Esophagus muscularis mucosa (tissue), 4 donors: ENCODE measurements around the gene FBXW8. TPM values are rescaled to one million over a fixed set of nuclear protein-coding genes. Genes with fewer than 3 reads are reported as not detected.

Source experiments
- DNase-seq: peaks from one replicate; pipeline ENCODE4 v3.0.0-alpha.2; 2017; ENCODE audit errors: extremely low spot score
- H3K27ac ChIP-seq, 4 donors: fragments of 200-600 bp; sonication (generic); replicated peaks in 1 of 4; 1 replicate in 3 of 4; 2 replicates in 1 of 4; pipeline ENCODE4 v1.5.1; 2016 to 2019; ENCODE audit warnings: mild to moderate bottlenecking in 1 of 4
- H3K27me3 ChIP-seq, 4 donors: fragments of 200-600 bp; sonication (generic); one replicate each; pipeline versions ENCODE4 v1.5.1 to v1.6.0; 2016 to 2019
- H3K36me3 ChIP-seq, 4 donors: fragments of 200-600 bp; sonication (generic); one replicate each; pipeline ENCODE4 v1.5.1; 2016 to 2019
- H3K4me1 ChIP-seq, 4 donors: fragments of 200-600 bp; sonication (generic); one replicate each; pipeline ENCODE4 v1.5.1; 2016 to 2019
- H3K4me3 ChIP-seq, 4 donors: fragments of 200-600 bp; sonication (generic); 1 replicate in 2 of 4; 2 replicates in 2 of 4; pipeline ENCODE4 v1.5.1; 2016 to 2019; ENCODE audit warnings: mild to moderate bottlenecking in 4 of 4, moderate library complexity in 1 of 4
- H3K9me3 ChIP-seq, 4 donors: fragments of 200-600 bp; sonication (generic); 1 replicate in 3 of 4; 2 replicates in 1 of 4; pipeline ENCODE4 v1.5.1; 2016 to 2019
- EP300 ChIP-seq: sonication (generic); formaldehyde crosslinking; IDR thresholded peaks from one replicate; pipeline ENCODE4 v1.6.1; 2017; ENCODE audit warnings: antibody characterized with exemption
- POLR2A ChIP-seq: fragments of 450-650 bp; IDR thresholded peaks from one replicate; pipeline ENCODE4 v1.6.1; 2017; ENCODE audit warnings: antibody characterized with exemption, moderate library complexity, mild to moderate bottlenecking, low read depth
- POLR2AphosphoS5 ChIP-seq, 2 donors: sonication (generic); formaldehyde crosslinking; IDR thresholded peaks; one replicate each; pipeline ENCODE4 v1.6.1; 2017; ENCODE audit warnings: antibody characterized with exemption in 2 of 2
- WGBS: methylation state at CpG from one replicate; pipeline ENCODE4 v1.1.5; 2018; 5-methylcytosine and 5-hydroxymethylcytosine counted together
- intact Hi-C: fragments of 100-400 bp; cut with DNase I; formaldehyde crosslinking; loops from one replicate; pipeline ENCODE4 v1.15.1; 2023
- total RNA-seq, 4 donors: library from RNA; depleted of rRNA; stranded (reverse); fragments of >200 nt; gene quantifications; one replicate each; pipeline versions ENCODE4 v1.1.0 to v1.2.1, GENCODE V29; 2016
- TF ChIP-seq, protein P1 (sequence below), 3 experiments: fragments of 200-600 bp in 2 of 3; fragments of 450-650 bp in 1 of 3; sonication (generic) in 2 of 3; IDR thresholded peaks; one replicate each; pipeline ENCODE4 v1.5.1; 2017 to 2019; ENCODE audit warnings: antibody characterized with exemption in 3 of 3, mild to moderate bottlenecking in 2 of 3, moderate library complexity in 1 of 3

FBXW8 gene
- total RNA-seq, 4 donors from 2014 or later = 11.9 to 13.9 (median 13.3) TPM

DNA sequence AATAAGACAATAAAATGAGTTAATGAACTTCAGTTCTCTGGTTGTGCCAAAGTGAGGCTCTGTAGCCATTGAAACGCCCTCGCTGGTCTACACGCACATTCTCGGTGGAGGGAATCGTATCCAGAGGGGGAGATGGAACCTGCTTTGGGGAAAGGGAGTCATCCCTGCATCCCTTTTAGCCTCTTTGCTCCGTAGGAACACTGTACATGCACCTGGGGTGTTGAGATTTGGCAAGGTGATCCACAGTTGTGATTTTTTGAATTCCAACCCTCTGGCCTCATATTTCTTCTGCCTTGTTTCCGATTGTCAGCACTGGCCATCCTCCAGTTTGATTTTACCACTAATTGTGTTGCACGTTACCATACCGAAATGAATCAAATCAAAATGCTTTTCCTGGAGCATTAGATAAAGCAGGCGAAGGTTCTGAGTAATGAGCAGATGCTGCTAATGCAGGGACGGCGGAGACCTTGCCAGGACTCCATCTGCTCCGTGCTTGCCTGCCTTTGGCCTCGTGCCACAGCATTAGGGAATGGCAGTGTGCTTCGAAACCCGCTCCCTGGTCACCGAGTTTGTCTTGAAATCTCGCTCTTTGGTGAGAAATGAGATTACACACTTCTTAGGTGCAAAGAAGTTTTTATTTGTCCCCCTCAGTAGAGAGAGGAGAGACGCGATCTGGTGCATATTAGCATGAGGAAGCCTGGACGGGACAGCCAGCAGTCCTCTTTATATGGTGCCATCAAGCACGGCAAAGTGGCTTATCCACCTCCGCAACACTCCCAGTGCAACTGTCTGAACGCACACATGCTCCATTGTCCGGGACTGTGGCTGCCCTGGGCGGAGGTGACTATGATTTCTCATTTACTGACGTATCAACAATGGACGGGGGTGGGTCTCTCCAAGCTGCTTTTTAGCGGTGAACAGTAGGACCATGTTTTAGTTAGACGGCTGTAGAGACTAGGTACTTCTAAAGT, 59.1 kb downstream of the FBXW8 start:
- Histone ChIP-seq H3K9me3 (no peaks in the 10 kb centered on the region), H3K36me3 (peaks cover 4 to 52% (median 17%) of the 10 kb centered on the region in 4 donors), H3K27me3 (no peaks in the 10 kb centered on the region), H3K4me3 (no peak overlapping the region), H3K27ac (no peak overlapping the region), H3K4me1 (peaks cover 0 to 11% (median 6%) of the 10 kb centered on the region in 4 donors)
- intact Hi-C loops = no loop called here
- DNase-seq = no peak
- TF ChIP-seq POLR2AphosphoS5 (IDR thresholded peaks at IDR 0.05) = no peak
- no peak for TF ChIP-seq POLR2A
- TF ChIP-seq EP300 = no peak
- TF ChIP-seq, protein P1, sequence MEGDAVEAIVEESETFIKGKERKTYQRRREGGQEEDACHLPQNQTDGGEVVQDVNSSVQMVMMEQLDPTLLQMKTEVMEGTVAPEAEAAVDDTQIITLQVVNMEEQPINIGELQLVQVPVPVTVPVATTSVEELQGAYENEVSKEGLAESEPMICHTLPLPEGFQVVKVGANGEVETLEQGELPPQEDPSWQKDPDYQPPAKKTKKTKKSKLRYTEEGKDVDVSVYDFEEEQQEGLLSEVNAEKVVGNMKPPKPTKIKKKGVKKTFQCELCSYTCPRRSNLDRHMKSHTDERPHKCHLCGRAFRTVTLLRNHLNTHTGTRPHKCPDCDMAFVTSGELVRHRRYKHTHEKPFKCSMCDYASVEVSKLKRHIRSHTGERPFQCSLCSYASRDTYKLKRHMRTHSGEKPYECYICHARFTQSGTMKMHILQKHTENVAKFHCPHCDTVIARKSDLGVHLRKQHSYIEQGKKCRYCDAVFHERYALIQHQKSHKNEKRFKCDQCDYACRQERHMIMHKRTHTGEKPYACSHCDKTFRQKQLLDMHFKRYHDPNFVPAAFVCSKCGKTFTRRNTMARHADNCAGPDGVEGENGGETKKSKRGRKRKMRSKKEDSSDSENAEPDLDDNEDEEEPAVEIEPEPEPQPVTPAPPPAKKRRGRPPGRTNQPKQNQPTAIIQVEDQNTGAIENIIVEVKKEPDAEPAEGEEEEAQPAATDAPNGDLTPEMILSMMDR (IDR thresholded peaks at IDR 0.05) = no peak
- 71% methylated on average over 28 of the region's 30 CpGs for WGBS

DNA sequence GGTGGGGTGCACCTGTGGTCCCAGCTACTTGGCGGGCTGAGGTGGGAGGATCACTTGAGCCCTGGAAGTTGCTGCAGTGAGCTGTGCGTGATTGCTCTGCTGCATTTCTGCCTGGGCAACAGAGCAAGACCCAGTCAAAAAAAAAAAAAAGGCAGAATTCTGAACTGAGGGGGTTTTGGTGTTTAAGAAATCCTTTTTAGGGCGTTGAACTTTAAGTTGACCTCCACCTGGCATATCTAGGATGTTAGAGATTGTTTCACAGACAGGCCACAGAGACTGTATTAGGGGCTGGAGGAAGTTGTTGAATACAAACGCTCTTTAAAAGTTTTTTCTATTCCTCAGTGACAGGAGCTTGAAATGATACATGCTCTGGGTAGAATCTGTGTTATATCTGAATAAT, 60.5 kb downstream of the FBXW8 start:
- intact Hi-C loops = no loop called here
- TF ChIP-seq POLR2A (no peak), EP300 (no peak), POLR2AphosphoS5 (IDR thresholded peaks at IDR 0.05) (no peak)
- TF ChIP-seq, protein P1 (IDR thresholded peaks at IDR 0.05) = no peak
- peaks cover 0 to 8% (median 4%) of the 10 kb centered on the region in 4 donors for H3K4me1 ChIP-seq

DNA sequence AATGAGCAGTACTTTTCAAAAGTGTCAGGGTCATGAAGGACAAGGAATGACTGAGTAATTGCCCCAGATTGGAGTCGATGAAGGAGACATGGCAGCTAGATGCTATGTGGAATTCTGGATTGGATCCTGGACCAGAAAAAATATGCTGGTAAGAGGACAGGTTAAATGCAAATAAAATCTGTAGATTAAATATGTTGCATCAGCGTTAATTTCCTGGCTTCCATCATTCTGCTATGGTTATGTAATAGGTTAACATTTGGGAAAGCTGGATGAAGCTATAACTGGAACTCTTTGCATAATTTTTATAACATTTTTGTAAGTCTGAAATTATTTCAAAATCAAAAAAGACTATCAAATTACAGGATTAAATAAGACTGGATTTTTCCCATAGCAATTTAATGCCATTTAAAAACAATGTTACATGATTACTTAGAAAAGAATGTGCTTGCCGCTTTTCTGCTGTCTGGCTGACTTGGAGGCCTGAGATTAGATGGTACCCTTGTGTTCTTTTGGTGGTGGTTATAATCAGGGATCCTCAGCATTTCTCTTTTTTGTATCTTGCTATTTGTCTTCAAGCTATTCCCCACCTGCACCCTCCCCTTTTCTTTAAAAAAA, 65.1 kb downstream of the FBXW8 start:
- WGBS = 91% methylated on average over 3 of the region's 3 CpGs
- no peaks in the 10 kb centered on the region for H3K9me3 ChIP-seq
- TF ChIP-seq, protein P1 (IDR thresholded peaks at IDR 0.05) = no peak
- TF ChIP-seq POLR2A (no peak), POLR2AphosphoS5 (IDR thresholded peaks at IDR 0.05) (no peak), EP300 (no peak)
- intact Hi-C loops = no loop called here
- H3K4me1 ChIP-seq = no peaks in the 10 kb centered on the region
- peaks cover 0 to 16% (median 6%) of the 10 kb centered on the region in 4 donors for H3K36me3 ChIP-seq
- H3K27ac ChIP-seq = no peak overlapping the region
- no peak for DNase-seq
- no peaks in the 10 kb centered on the region for H3K27me3 ChIP-seq
- no peak overlapping the region for H3K4me3 ChIP-seq

More for the DNA sequence above, 60.5 kb downstream of the FBXW8 start:
- peaks cover 4 to 39% (median 12%) of the 10 kb centered on the region in 4 donors for H3K36me3 ChIP-seq
- no peak for DNase-seq
- no peaks in the 10 kb centered on the region for H3K27me3 ChIP-seq
- H3K4me3 ChIP-seq = no peak overlapping the region
- H3K9me3 ChIP-seq = no peaks in the 10 kb centered on the region
- WGBS = 90% methylated on average over 4 of the region's 4 CpGs
- no peak overlapping the region for H3K27ac ChIP-seq

DNA sequence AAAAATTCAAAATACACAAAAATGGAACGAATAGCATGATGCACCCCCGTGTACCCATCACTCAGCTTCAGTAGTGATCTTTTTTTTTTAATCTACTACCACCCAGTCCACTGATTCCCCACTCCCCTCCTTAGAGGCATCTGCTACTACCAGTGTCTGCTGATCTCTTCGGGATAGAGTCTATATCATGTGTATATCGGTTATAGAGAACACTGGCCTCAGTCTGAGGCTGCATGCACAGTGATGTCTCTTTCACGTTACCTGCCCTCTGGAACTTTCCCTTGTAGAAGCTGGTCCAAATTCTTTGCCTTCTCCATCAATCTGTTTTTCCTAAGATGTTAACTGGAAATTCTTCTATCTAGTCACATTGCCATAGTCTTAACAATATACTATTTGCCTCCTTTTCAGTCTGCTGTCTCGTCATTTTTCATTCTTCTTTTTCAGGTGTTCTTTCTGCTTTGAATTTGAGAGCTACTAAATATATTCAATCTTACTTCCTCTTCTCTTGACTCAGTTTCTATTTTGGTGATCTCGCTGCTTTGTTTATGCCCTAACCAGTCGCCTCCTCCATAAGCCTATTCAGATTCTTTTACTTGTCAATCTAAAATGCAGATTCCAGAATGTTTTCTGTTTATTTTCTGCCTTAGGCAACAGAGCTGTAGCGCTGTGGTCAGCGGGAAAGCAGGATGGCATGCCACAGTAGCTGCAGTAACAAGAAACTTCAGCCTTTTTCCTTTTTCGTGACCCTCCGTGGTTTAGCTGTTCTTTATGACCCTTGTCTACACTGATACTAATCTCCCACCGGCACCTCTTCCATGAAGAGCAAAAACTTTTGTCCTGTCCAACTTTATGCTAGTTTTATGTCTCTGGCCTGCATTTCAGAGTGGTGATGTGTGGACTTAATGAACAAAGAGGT, 67.0 kb downstream of the FBXW8 start:
- H3K9me3 ChIP-seq = no peaks in the 10 kb centered on the region
- intact Hi-C loops = no loop called here
- 92% methylated on average over 13 of the region's 13 CpGs for WGBS

More for the DNA sequence above, 67.0 kb downstream of the FBXW8 start:
- H3K27ac ChIP-seq = no peak overlapping the region
- no peak for DNase-seq
- H3K27me3 ChIP-seq = no peaks in the 10 kb centered on the region
- TF ChIP-seq POLR2A (no peak), EP300 (no peak), POLR2AphosphoS5 (IDR thresholded peaks at IDR 0.05) (no peak)
- TF ChIP-seq, protein P1 (IDR thresholded peaks at IDR 0.05) = no peak
- peaks cover 0 to 12% (median 4%) of the 10 kb centered on the region in 4 donors for H3K36me3 ChIP-seq
- peaks cover 0 to 5% (median 3%) of the 10 kb centered on the region in 4 donors for H3K4me1 ChIP-seq
- H3K4me3 ChIP-seq = no peak overlapping the region
